Measurements from ENCODE around the gene ZSCAN20.

Gene ZSCAN20

DNA sequence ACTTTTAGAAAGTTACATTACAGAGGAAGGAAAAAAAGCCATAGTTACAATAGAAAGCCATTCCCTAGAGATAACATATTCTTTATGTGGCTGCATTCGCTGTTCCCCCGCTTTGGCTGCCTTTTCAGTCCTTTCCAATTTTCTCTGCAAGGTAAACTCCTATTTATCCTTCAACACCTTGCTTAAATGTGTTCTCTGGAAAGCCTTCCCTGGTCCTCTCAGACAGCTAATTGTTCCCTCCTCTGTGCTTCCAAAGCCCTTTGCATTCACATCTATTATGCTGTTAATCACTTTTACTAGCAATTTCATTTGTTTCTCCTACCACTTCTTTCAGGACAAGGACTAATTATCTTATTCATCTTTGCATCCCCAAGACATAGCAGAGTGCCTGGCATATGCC is 43.1 kb upstream of the ZSCAN20 start:
- no peak for TF ChIP-seq CTCF (IDR thresholded peaks at IDR 0.05; ENCODE audit: low read depth, low read length, missing control alignments)
- in situ Hi-C loops (cut with HindIII; ENCODE audit: low sequenced_read_pairs) = no loop called here
- H3K4me3 ChIP-seq (ENCODE audit: low read depth, low read length) = peak overlapping the region; percentile 74
- DNase-seq (ENCODE audit: low read depth) = no peak

- TF ChIP-seq CTCF (IDR thresholded peaks at IDR 0.05; ENCODE audit: low read depth, low read length, missing control alignments) = no peak
- in situ Hi-C loops (cut with HindIII; ENCODE audit: low sequenced_read_pairs) = no loop called here
- peak overlapping the region; percentile 74 for H3K4me3 ChIP-seq (ENCODE audit: low read depth, low read length)
- DNase-seq (ENCODE audit: low read depth) = no peak
Measured at GRCh38 chr1:33429856-33430691, 42.4 kb upstream of the ZSCAN20 start.

DNA sequence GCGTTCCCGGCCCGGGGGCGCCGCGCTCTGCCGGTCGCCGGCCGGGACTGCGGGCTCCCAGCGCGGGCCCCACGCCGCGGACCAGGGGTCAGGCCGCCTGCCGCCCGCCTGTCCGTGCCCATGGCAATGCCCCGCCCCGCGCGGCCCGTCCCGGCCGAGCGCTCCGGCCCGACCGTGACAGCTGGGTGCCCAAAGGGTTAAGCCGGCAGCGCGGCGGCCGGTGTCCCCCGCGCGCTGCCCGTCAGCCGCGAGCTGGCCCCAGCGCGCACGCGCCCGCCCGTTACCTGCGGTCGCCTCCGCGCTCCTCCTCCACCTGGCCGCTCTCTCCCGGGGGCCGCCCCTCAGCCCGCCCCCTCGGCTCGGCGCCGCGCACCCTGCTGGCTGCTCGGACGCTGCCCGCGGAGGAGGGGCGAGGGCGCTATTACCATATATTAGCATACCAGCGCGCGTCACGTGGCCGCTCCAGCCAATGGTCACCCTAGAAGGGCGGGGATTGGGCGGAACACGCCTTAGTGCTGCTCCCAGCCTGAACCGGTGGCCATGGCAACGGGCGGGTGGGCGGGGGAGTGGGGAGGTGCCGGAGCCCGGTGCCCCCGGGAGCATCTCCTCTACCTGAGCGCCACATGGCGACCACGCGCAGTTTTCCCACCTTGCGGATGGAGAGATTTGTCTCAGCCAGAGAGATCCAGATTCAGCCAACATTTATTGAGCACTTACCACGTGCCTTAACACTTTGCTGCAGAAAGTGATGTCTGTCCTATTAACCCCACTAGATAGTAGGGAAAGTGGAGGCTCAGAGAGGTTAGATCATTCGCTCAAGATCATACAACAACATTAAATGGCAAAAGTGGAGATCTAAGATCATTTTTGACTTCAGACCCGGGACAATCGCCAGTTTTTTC is 41.5 kb upstream of the ZSCAN20 start, which contains the start of gene PHC2:
PHC2 (minus strand) TSS at position 404 of the 902 bp plus-strand sequence. CDS start 55,556 bp downstream, outside the sequence.
- H3K4me3 ChIP-seq (ENCODE audit: low read depth, low read length) = peak within 1 kb of the TSS; percentile 74
- in situ Hi-C loops (cut with HindIII; ENCODE audit: low sequenced_read_pairs) = no loop called here
- DNase-seq (ENCODE audit: low read depth) = peak; percentile 90
- TF ChIP-seq CTCF (IDR thresholded peaks at IDR 0.05; ENCODE audit: low read depth, low read length, missing control alignments) = no peak

DNA sequence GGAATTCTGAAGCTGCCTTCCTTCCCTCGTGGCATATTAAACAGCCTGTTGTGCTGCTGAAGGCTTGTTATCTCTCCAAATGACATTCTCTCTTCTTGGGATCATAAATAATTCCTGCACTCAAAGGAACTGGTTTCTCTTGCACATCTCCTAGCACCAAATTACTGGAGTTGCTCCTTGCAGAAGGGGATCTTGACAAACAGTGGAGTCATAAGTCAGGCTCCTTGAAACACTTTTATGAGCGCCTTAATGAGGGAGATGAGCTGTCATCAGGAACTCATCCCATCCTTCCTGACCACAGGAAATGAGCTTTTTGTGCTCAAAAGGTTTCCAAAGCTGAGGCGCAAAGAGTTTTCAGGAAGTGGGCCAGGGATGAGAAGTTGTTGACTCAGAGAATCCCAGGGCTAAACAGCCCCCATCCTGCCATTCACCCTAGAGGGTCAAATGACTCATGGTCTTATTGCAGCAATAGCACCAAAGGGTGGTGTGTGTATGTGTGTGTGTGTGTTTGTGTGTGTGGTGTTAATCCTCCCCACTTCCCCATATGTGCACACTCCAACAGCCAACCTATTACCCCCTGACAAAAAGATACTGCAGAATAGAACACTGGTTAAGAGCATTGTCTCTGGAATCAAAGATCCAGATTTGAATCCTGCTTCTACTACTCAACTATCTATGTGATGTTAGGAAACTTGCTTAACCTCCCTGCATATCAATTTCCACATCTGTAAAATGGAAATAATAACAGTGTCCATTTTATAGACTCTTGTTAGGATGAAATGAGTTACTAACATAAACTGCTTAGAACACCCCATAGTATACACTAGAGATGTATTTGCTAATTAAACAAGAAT is 38.7 kb upstream of the ZSCAN20 start:
- in situ Hi-C loops (cut with HindIII; ENCODE audit: low sequenced_read_pairs) = no loop called here
- no peak overlapping the region for H3K4me3 ChIP-seq (ENCODE audit: low read depth, low read length)
- no peak for TF ChIP-seq CTCF (IDR thresholded peaks at IDR 0.05; ENCODE audit: low read depth, low read length, missing control alignments)
- DNase-seq (ENCODE audit: low read depth) = peak; percentile 82

DNA sequence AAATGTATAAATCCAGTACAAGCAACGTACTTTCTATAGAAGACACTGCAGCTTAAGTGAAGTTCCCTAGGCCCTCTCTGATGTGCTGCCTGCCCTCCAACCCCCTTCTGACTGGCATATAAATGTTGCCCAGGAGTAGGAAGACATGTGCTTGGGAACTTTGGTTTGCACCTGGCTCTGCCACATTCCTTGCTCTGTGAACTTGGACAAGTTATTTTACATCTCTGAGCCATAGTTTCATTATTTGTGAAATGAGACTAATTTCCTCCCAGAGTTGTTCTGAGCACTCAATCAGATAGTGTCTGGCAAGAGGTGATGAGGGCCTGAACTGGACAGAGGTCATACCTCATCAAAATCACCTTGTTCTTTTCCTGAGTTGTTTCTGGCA is 38.1 kb upstream of the ZSCAN20 start:
- in situ Hi-C loops (cut with HindIII; ENCODE audit: low sequenced_read_pairs) = no loop called here
- TF ChIP-seq CTCF (IDR thresholded peaks at IDR 0.05; ENCODE audit: low read depth, low read length, missing control alignments) = no peak
- H3K4me3 ChIP-seq (ENCODE audit: low read depth, low read length) = no peak overlapping the region
- no peak for DNase-seq (ENCODE audit: low read depth)

Data from astrocyte of the cerebellum (primary cell).